ENCODE results near the gene AKT3.

- no peak for TF ChIP-seq POLR2A (IDR thresholded peaks at IDR 0.05)
- no peak for TF ChIP-seq CTCF (IDR thresholded peaks at IDR 0.05)
- no peak for TF ChIP-seq EP300 (IDR thresholded peaks at IDR 0.05)
Measured at GRCh38 chr1:243553090-243553489, 297.0 kb downstream of the AKT3 start.

Data from upper lobe of left lung (tissue), 4 donors.